Fibroblast of lung (primary cell): ENCODE results near the gene AMOTL1.

Source experiments
- CTCF ChIP-seq, 2 donors: IDR thresholded peaks in 1 of 2; conservative IDR thresholded peaks in 1 of 2; 1 replicate in 1 of 2; 2 replicates in 1 of 2; pipeline ENCODE4 v1.5.1; 2011 to 2012; ENCODE audit warnings: low read length in 2 of 2, control low read depth in 1 of 2, inconsistent platforms in 1 of 2, low read depth in 1 of 2, mild to moderate bottlenecking in 1 of 2
- EZH2 ChIP-seq: IDR thresholded peaks from 2 replicates; pipeline ENCODE4 v1.5.1; 2012; ENCODE audit warnings: low read length, control low read depth, mild to moderate bottlenecking; ENCODE audit errors: missing control alignments

GRCh38 chr11:94767291-94767690 lies 865 bp upstream of the AMOTL1 start:
- TF ChIP-seq CTCF (conservative IDR thresholded peaks at IDR 0.05 in 1 of 2, IDR thresholded peaks at IDR 0.05 in 1 of 2; ENCODE audit: low read depth in 1 of 2, low read length in 2 of 2) (no peak), EZH2 (no peak)
